Upper lobe of left lung (tissue), 4 donors: Measurements from ENCODE around the gene NR5A1.

Experiments used
- EP300 ChIP-seq, 4 donors: sonication (generic); formaldehyde crosslinking; IDR thresholded peaks; one replicate each; pipeline ENCODE4 v1.5.1; 2017; ENCODE audit warnings: antibody characterized with exemption in 4 of 4, control low read depth in 2 of 4
- POLR2AphosphoS5 ChIP-seq, 2 donors: sonication (generic); formaldehyde crosslinking; IDR thresholded peaks; one replicate each; pipeline ENCODE4 v1.5.1; 2017; ENCODE audit warnings: antibody characterized with exemption in 2 of 2
- TF ChIP-seq, protein P1 (sequence below), 6 experiments: fragments of 450-650 bp in 4 of 6; fragments of 200-600 bp in 2 of 6; sonication (generic) in 2 of 6; IDR thresholded peaks; one replicate each; pipeline ENCODE4 v1.5.1; 2016 to 2019; ENCODE audit warnings: antibody characterized with exemption in 6 of 6

DNA sequence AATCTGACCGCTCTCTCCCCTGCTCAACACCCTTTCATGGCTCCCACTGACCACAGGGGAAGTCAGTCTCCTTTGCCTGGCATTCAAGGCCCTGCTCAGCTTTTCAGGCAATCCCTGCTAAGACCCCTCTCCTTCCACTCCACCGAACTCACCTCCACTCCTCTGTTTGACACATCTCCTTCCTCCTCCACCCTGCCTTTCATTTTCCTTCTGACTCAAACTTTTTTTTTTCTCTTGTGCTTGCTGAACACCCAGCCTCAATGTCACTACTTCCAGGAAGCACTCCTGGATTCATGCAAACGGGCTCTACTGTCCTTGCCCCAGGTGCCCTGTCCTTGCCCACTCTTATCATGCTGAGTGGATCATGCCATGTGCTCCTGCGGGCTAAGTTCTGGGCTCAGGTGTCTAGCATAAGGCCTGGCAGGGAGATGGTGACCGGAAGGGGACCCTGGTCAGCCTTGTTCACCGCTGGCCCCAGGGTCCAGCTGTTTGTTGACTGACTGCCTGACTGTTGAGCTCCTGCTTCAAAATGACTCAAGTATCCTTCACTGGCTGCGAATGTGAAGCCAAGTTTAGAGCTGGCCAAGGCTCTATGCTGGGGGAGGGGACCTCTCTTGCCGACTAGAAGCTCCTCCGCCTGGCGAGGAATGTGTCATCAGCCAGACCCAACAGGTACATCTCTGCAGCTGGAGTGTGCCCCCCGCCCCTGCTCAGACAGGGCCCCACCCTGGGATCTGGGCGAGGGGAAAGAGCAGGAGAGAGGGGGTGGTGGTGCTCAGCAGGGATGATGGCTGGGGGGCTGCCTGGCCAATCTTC is 6.2 kb downstream of the NR5A1 start:
- TF ChIP-seq, protein P1, sequence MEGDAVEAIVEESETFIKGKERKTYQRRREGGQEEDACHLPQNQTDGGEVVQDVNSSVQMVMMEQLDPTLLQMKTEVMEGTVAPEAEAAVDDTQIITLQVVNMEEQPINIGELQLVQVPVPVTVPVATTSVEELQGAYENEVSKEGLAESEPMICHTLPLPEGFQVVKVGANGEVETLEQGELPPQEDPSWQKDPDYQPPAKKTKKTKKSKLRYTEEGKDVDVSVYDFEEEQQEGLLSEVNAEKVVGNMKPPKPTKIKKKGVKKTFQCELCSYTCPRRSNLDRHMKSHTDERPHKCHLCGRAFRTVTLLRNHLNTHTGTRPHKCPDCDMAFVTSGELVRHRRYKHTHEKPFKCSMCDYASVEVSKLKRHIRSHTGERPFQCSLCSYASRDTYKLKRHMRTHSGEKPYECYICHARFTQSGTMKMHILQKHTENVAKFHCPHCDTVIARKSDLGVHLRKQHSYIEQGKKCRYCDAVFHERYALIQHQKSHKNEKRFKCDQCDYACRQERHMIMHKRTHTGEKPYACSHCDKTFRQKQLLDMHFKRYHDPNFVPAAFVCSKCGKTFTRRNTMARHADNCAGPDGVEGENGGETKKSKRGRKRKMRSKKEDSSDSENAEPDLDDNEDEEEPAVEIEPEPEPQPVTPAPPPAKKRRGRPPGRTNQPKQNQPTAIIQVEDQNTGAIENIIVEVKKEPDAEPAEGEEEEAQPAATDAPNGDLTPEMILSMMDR (IDR thresholded peaks at IDR 0.05): no peak
- TF ChIP-seq POLR2AphosphoS5 (IDR thresholded peaks at IDR 0.05): no peak
- TF ChIP-seq EP300 (IDR thresholded peaks at IDR 0.05): no peak
